T-helper 1 cell (primary cell): ENCODE results near the gene CYB5B.

ENCODE experiments used
- DNase-seq, 5 donors: peaks; one replicate each; pipeline ENCODE4 v3.0.0-alpha.2; 2012 to 2020

Gene CYB5B

GRCh38 chr16:69448470-69449193 lies 24.2 kb downstream of the CYB5B start:
- DNase-seq = no peak

- DNase-seq = no peak
Measured at GRCh38 chr16:69451166-69451565, 26.7 kb downstream of the CYB5B start.

- no peak for DNase-seq
Measured at GRCh38 chr16:69453936-69454335, 29.5 kb downstream of the CYB5B start.

GRCh38 chr16:69463876-69464275 lies 39.5 kb downstream of the CYB5B start:
- DNase-seq = no peak

- DNase-seq = peak in 2 of 5 donors; percentile 5 to 65
Measured at GRCh38 chr16:69465083-69465721, 40.8 kb downstream of the CYB5B start.

GRCh38 chr16:69465881-69466280 lies 41.5 kb downstream of the CYB5B start:
- DNase-seq = no peak

GRCh38 chr16:69466547-69466946 lies 42.1 kb downstream of the CYB5B start:
- DNase-seq = no peak

- DNase-seq = no peak
Measured at GRCh38 chr16:69467080-69467479, 42.7 kb downstream of the CYB5B start.

GRCh38 chr16:69467531-69468204 lies 43.2 kb downstream of the CYB5B start:
- no peak for DNase-seq

GRCh38 chr16:69469807-69470561 lies 45.6 kb downstream of the CYB5B start:
- no peak for DNase-seq

- no peak for DNase-seq
Measured at GRCh38 chr16:69471121-69471520, 46.7 kb downstream of the CYB5B start.

- DNase-seq = no peak
Measured at GRCh38 chr16:69474408-69474807, 50.0 kb downstream of the CYB5B start.

GRCh38 chr16:69476920-69477443 lies 52.6 kb downstream of the CYB5B start:
- no peak for DNase-seq

- DNase-seq = no peak
Measured at GRCh38 chr16:69477546-69477945, 53.1 kb downstream of the CYB5B start.

GRCh38 chr16:69478685-69479084 lies 54.3 kb downstream of the CYB5B start:
- no peak for DNase-seq

- no peak for DNase-seq
Measured at GRCh38 chr16:69479775-69480174, 55.4 kb downstream of the CYB5B start.

GRCh38 chr16:69481901-69482341 lies 57.5 kb downstream of the CYB5B start:
- DNase-seq = no peak

- no peak for DNase-seq
Measured at GRCh38 chr16:69482410-69482991, 58.1 kb downstream of the CYB5B start.

- no peak for DNase-seq
Measured at GRCh38 chr16:69483611-69484010, 59.2 kb downstream of the CYB5B start.

GRCh38 chr16:69485361-69485760 lies 60.9 kb downstream of the CYB5B start:
- no peak for DNase-seq

- DNase-seq = no peak
Measured at GRCh38 chr16:69485816-69486215, 61.4 kb downstream of the CYB5B start.

- DNase-seq = no peak
Measured at GRCh38 chr16:69486272-69486671, 61.9 kb downstream of the CYB5B start.

GRCh38 chr16:69486724-69487123 lies 62.3 kb downstream of the CYB5B start:
- DNase-seq = no peak
